ENCODE measurements around the gene SPEG. TPM values are rescaled to one million over a fixed set of nuclear protein-coding genes. Genes with fewer than 3 reads are reported as not detected.

Gene SPEG
- total and polyA plus RNA-seq, 2 donors (not counting 3 experiments of a cell fraction or from before 2014, with no cell fraction given) = 0.84 to 3.5 TPM

DNA sequence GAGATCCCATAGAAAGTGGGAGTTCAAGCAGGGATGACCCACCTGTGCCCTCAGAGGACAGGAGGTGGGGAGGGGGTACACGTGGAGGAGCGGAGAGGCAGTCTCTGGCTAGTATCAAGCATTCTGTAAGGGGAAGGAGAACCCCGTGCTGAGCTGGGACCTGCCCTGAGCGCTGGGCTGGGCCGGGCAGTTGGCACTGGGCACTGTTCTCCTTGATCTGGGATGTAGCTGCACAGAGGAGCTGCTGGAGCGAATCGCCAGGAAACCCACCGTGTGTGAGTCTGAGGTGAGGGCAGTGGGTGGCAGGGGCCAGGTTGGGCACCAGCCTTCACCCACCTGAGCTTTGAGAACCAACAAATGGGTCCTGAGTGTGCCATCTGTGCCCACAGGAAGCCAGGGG, 44.3 kb downstream of the SPEG start:
- Histone ChIP-seq H3K9me3 (replicated peaks; ENCODE audit: control insufficient read depth, insufficient read depth, low read length) (no peaks in the 10 kb centered on the region), H3K9me1 (replicated peaks; ENCODE audit: control insufficient read depth, extremely low read depth, insufficient read depth, low read length) (no peaks in the 10 kb centered on the region), H2AFZ (ENCODE audit: low read depth, low read length) (no peak overlapping the region), H3K27me3 (ENCODE audit: control insufficient read depth in 2 of 2, insufficient read depth in 2 of 2, low read length in 2 of 2) (peaks cover 17 to 19% of the 10 kb centered on the region in 2 experiments), H3K36me3 (ENCODE audit: control insufficient read depth in 2 of 2, extremely low read depth in 1 of 2, insufficient read depth in 2 of 2, low read length in 2 of 2) (no peaks in the 10 kb centered on the region), H3K4me2 (ENCODE audit: insufficient read depth, low read length) (no peak overlapping the region), H3K27ac (ENCODE audit: insufficient read depth, low read depth, low read length) (no peak overlapping the region), H3K9ac (replicated peaks; ENCODE audit: extremely low read depth, insufficient read depth, low read length) (no peak overlapping the region), H3K4me3 (replicated peaks in 1 of 3; ENCODE audit: insufficient read depth in 1 of 3, low read depth in 1 of 3, low read length in 3 of 3) (no peak overlapping the region), H3K79me2 (ENCODE audit: control insufficient read depth, insufficient read depth, low read length) (no peaks in the 10 kb centered on the region), H3K4me1 (ENCODE audit: control insufficient read depth, extremely low read depth, insufficient read depth, low read length) (no peaks in the 10 kb centered on the region), H4K20me1 (replicated peaks; ENCODE audit: control insufficient read depth, extremely low read depth, insufficient read depth, low read length) (no peaks in the 10 kb centered on the region)
- CTCF ChIA-PET = interaction anchor here (0.9 to 7.0 kb wide), 5 partner anchors 17 to 76 kb away, joined by 3 to 115 read pairs (median 7); no protein-coding TSS in a partner anchor
- intact Hi-C loops (cut with micrococcal nuclease) = no loop called here
- no TSS peak for BruUV-seq (replicated peaks)
- FAIRE-seq (no peak), DNase-seq (ENCODE audit: low read depth, low spot score) (no peak)
- POLR2A ChIA-PET = no interaction called here
- TF ChIP-seq GATA2 (IDR thresholded peaks at IDR 0.05; ENCODE audit: insufficient read depth, insufficient read length, low read depth, low read length) = no peak
- no peak for TF ChIP-seq EZH2 (IDR thresholded peaks at IDR 0.05; ENCODE audit: borderline replicate concordance, low read depth, low read length, severe bottlenecking)
- TF ChIP-seq POLR2A (IDR thresholded peaks at IDR 0.05; ENCODE audit: low read depth, low read length) = no peak
- TF ChIP-seq MYC (IDR thresholded peaks at IDR 0.05; ENCODE audit: low read depth, low read length) = no peak
- no peak for TF ChIP-seq MAX (IDR thresholded peaks at IDR 0.05; ENCODE audit: insufficient read depth, insufficient read length)
- no peak for TF ChIP-seq JUN (IDR thresholded peaks at IDR 0.05; ENCODE audit: borderline replicate concordance, insufficient read depth, insufficient read length, low read depth)
- TF ChIP-seq, protein P1, sequence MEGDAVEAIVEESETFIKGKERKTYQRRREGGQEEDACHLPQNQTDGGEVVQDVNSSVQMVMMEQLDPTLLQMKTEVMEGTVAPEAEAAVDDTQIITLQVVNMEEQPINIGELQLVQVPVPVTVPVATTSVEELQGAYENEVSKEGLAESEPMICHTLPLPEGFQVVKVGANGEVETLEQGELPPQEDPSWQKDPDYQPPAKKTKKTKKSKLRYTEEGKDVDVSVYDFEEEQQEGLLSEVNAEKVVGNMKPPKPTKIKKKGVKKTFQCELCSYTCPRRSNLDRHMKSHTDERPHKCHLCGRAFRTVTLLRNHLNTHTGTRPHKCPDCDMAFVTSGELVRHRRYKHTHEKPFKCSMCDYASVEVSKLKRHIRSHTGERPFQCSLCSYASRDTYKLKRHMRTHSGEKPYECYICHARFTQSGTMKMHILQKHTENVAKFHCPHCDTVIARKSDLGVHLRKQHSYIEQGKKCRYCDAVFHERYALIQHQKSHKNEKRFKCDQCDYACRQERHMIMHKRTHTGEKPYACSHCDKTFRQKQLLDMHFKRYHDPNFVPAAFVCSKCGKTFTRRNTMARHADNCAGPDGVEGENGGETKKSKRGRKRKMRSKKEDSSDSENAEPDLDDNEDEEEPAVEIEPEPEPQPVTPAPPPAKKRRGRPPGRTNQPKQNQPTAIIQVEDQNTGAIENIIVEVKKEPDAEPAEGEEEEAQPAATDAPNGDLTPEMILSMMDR (IDR thresholded peaks at IDR 0.05; ENCODE audit: extremely low read depth in 1 of 2, insufficient read depth in 1 of 2, low read depth in 1 of 2, low read length in 2 of 2) = no peak
- no peak for TF ChIP-seq FOS (IDR thresholded peaks at IDR 0.05; ENCODE audit: borderline replicate concordance, insufficient read depth, low read length)
- TF ChIP-seq POLR2AphosphoS5 (IDR thresholded peaks at IDR 0.05; ENCODE audit: insufficient read depth, low read depth, low read length) = no peak
- dilution Hi-C loops (cut with MboI; ENCODE audit: extremely low pct_ligation_motif_present, low sequenced_read_pairs) = no loop called here
